Endothelial cell of umbilical vein (primary cell): ENCODE results near the gene SAFB. TPM values are rescaled to one million over a fixed set of nuclear protein-coding genes. Genes with fewer than 3 reads are reported as not detected.

Source experiments
- BruUV-seq: library from RNA; stranded (reverse); fragments of 400-500 nt; replicated peaks from 2 replicates; lab custom pipeline; 2021; lab: Mats Ljungman, UMichigan
- CTCF ChIA-PET: fragments of 300-600, 350-600 bp; sonication (Branson Sonifier 250); formaldehyde crosslinking; loops from one replicate; lab custom pipeline; 2021; ENCODE audit warnings: antibody characterized with exemption, inconsistent platforms; lab: Charles Lee
- POLR2A ChIA-PET: fragments of 300-600, 350-600 bp; sonication (Branson Sonifier 250); formaldehyde crosslinking; loops from one replicate; lab custom pipeline; 2021; ENCODE audit warnings: antibody characterized with exemption, inconsistent platforms; lab: Charles Lee
- DNase-seq: peaks from one replicate; pipeline ENCODE4 v3.0.0-alpha.2; 2011; ENCODE audit warnings: low read depth, low spot score
- FAIRE-seq: peaks from 2 replicates; lab custom pipeline; 2011; peaks lifted over from hg19 to GRCh38; lab: Jason Lieb, UNC
- H2AFZ ChIP-seq: 2 replicates; pipeline ENCODE4 v1.6.0; 2012; ENCODE audit warnings: low read depth, low read length, control low read depth, inconsistent platforms
- H3K27ac ChIP-seq: 2 replicates; pipeline ENCODE4 v1.5.1; 2011; ENCODE audit warnings: low read depth, mild to moderate bottlenecking, control low read depth, low read length, moderate library complexity; ENCODE audit not compliant: insufficient read depth
- H3K27me3 ChIP-seq, 2 experiments: 2 replicates each; pipeline versions ENCODE4 v1.6.0 to v1.6.1; 2011; ENCODE audit warnings: low read length in 2 of 2, mixed read lengths in 1 of 2; ENCODE audit not compliant: control insufficient read depth in 2 of 2, insufficient read depth in 2 of 2
- H3K36me3 ChIP-seq, 2 experiments: 2 replicates in 1 of 2; 3 replicates in 1 of 2; pipeline ENCODE4 v1.5.1; 2011; ENCODE audit warnings: low read length in 2 of 2, mild to moderate bottlenecking in 1 of 2, moderate library complexity in 1 of 2; ENCODE audit not compliant: control insufficient read depth in 2 of 2, insufficient read depth in 2 of 2; ENCODE audit errors: extremely low read depth in 1 of 2
- H3K4me1 ChIP-seq: 3 replicates; pipeline ENCODE4 v1.5.1; 2011; ENCODE audit warnings: mild to moderate bottlenecking, low read length; ENCODE audit not compliant: control insufficient read depth, insufficient read depth; ENCODE audit errors: extremely low read depth
- H3K4me2 ChIP-seq: 2 replicates; pipeline ENCODE4 v1.6.1; 2011; ENCODE audit warnings: low read length, control low read depth, mixed read lengths; ENCODE audit not compliant: insufficient read depth
- H3K4me3 ChIP-seq, 3 experiments: fragments of 200-600 bp in 1 of 3; sonication (generic), shearing (Covaris generic) in 1 of 3; replicated peaks in 1 of 3; 2 replicates each; pipeline ENCODE4 v1.5.1; 2011 to 2016; ENCODE audit warnings: control low read depth in 3 of 3, low read length in 3 of 3, mild to moderate bottlenecking in 2 of 3, inconsistent platforms in 1 of 3, low read depth in 1 of 3, moderate library complexity in 1 of 3; ENCODE audit not compliant: insufficient read depth in 1 of 3
- H3K79me2 ChIP-seq: 2 replicates; pipeline ENCODE4 v1.6.0; 2012; ENCODE audit warnings: low read length, inconsistent platforms; ENCODE audit not compliant: control insufficient read depth, insufficient read depth
- H3K9ac ChIP-seq: replicated peaks from 2 replicates; pipeline ENCODE3; 2011; ENCODE audit warnings: low read length, control low read depth; ENCODE audit not compliant: insufficient read depth; ENCODE audit errors: extremely low read depth
- H3K9me1 ChIP-seq: replicated peaks from 3 replicates; pipeline ENCODE4 v1.6.0; 2011; ENCODE audit warnings: mild to moderate bottlenecking, low read length; ENCODE audit not compliant: control insufficient read depth, insufficient read depth; ENCODE audit errors: extremely low read depth
- H3K9me3 ChIP-seq: replicated peaks from 2 replicates; pipeline ENCODE4 v1.5.1; 2012; ENCODE audit warnings: low read length, inconsistent platforms; ENCODE audit not compliant: control insufficient read depth, insufficient read depth
- H4K20me1 ChIP-seq: replicated peaks from 2 replicates; pipeline ENCODE3; 2011; ENCODE audit warnings: mild to moderate bottlenecking, low read length; ENCODE audit not compliant: control insufficient read depth, insufficient read depth; ENCODE audit errors: extremely low read depth
- CTCF ChIP-seq, 2 donors: IDR thresholded peaks; 1 replicate in 1 of 2; 2 replicates in 1 of 2; pipeline ENCODE4 v1.5.1; 2011; ENCODE audit warnings: low read length in 2 of 2, mild to moderate bottlenecking in 2 of 2, moderate library complexity in 2 of 2, control low read depth in 1 of 2, inconsistent platforms in 1 of 2, low read depth in 1 of 2; ENCODE audit not compliant: insufficient read depth in 1 of 2; ENCODE audit errors: extremely low read depth in 1 of 2
- EZH2 ChIP-seq: IDR thresholded peaks from 2 replicates; pipeline ENCODE4 v1.6.1; 2012; ENCODE audit warnings: borderline replicate concordance, low read depth, mild to moderate bottlenecking, moderate library complexity, low read length, inconsistent platforms; ENCODE audit not compliant: severe bottlenecking
- FOS ChIP-seq: IDR thresholded peaks from 2 replicates; pipeline ENCODE4 v1.6.1; 2011; ENCODE audit warnings: mild to moderate bottlenecking, low read length, moderate library complexity, borderline replicate concordance; ENCODE audit not compliant: insufficient read depth
- GATA2 ChIP-seq: IDR thresholded peaks from 2 replicates; pipeline ENCODE4 v1.7.0; 2011; ENCODE audit warnings: low read depth, mild to moderate bottlenecking, moderate library complexity, mixed read lengths, low read length; ENCODE audit not compliant: insufficient read length, insufficient read depth
- JUN ChIP-seq: IDR thresholded peaks from 2 replicates; pipeline ENCODE4 v1.6.1; 2011; ENCODE audit warnings: borderline replicate concordance, low read depth; ENCODE audit not compliant: insufficient read length, insufficient read depth
- MAX ChIP-seq: IDR thresholded peaks from 2 replicates; pipeline ENCODE4 v1.6.1; 2011; ENCODE audit not compliant: insufficient read depth, insufficient read length
- MYC ChIP-seq: IDR thresholded peaks from one replicate; pipeline ENCODE4 v1.6.1; 2011; ENCODE audit warnings: mild to moderate bottlenecking, low read depth, low read length
- POLR2AphosphoS5 ChIP-seq: IDR thresholded peaks from 2 replicates; pipeline ENCODE4 v1.6.1; 2012; ENCODE audit warnings: low read depth, mild to moderate bottlenecking, control low read depth, low read length, moderate library complexity; ENCODE audit not compliant: insufficient read depth
- dilution Hi-C: fragments of 300-500 bp; cut with MboI; formaldehyde crosslinking; loops from one replicate; pipeline ENCODE4 v1.15.0; 2019; ENCODE audit warnings: low sequenced_read_pairs; ENCODE audit not compliant: extremely low pct_ligation_motif_present
- intact Hi-C: fragments of 100-400 bp; cut with micrococcal nuclease; formaldehyde crosslinking; loops from one replicate; pipeline ENCODE4 v1.10.0; 2022
- polyA plus RNA-seq, 4 experiments: library from polyadenylated mRNA; depleted of rRNA in 3 of 4; stranded (reverse) in 3 of 4; unstranded in 1 of 4; fragments of >200 nt; gene quantifications; 2 replicates each; pipeline versions ENCODE4 v1.2.1 to v1.2.3, GENCODE V29; 2011 to 2012; ENCODE audit warnings: missing spikeins in 1 of 4
- total RNA-seq: library from RNA; stranded (reverse); gene quantifications from 2 replicates; pipeline ENCODE4 v1.2.3, GENCODE V29; 2021

The SAFB gene
- total and polyA plus RNA-seq, 2 donors (not counting 3 experiments of a cell fraction or from before 2014, with no cell fraction given) = 44.7 to 109 TPM

- H3K4me3 ChIP-seq = no peak overlapping the region
- no peaks in the 10 kb centered on the region for H3K79me2 ChIP-seq
- DNase-seq = no peak
- H3K4me2 ChIP-seq = no peak overlapping the region
- no peak for FAIRE-seq
- no peak overlapping the region for H2AFZ ChIP-seq
- H4K20me1 ChIP-seq = no peaks in the 10 kb centered on the region
- no peak for TF ChIP-seq POLR2AphosphoS5
- no peak for TF ChIP-seq MYC
- TF ChIP-seq FOS = no peak
- TF ChIP-seq JUN = no peak
- no peak for TF ChIP-seq CTCF (IDR thresholded peaks at IDR 0.05; ENCODE audit: extremely low read depth in 1 of 2, insufficient read depth in 1 of 2, low read depth in 1 of 2, low read length in 2 of 2)
- TF ChIP-seq MAX = no peak
- no peak for TF ChIP-seq EZH2
- TF ChIP-seq GATA2 = no peak
- no peak overlapping the region for H3K27ac ChIP-seq
- ChIA-PET CTCF (no interaction called here), POLR2A (interaction anchor here (0.7 kb wide), 1 partner anchor 607 kb away, joined by 3 read pairs; no protein-coding TSS in a partner anchor)
- BruUV-seq = no TSS peak
- H3K9ac ChIP-seq = no peak overlapping the region
- dilution Hi-C loops = no loop called here
- H3K27me3 ChIP-seq = no peaks in the 10 kb centered on the region
- no peaks in the 10 kb centered on the region for H3K36me3 ChIP-seq
- no peaks in the 10 kb centered on the region for H3K9me3 ChIP-seq
- no peaks in the 10 kb centered on the region for H3K9me1 ChIP-seq
- H3K4me1 ChIP-seq = no peaks in the 10 kb centered on the region
- intact Hi-C loops = no loop called here
Observed at GRCh38 chr19:5575590-5575989, 47.3 kb upstream of the SAFB start.
